ENCODE data around the gene ROBO1.

ROBO1 gene

DNA sequence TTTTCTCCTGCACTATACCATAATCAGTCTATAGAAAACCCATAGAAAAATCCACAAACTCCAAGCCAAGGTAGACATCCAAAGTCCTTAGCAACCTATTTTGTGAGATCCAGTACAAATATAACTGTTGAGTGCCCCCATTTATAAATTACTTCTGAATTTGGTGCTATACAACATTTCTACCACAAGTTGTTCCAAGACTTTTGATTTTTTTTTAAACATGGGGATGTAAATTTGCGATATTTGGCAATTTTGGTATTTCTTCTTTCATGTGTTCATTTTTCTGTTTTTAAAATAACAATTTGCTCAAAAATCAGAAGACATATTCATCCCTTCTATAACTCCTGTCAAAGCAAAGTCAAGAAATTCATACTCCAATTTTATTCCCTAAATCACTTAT, 763.8 kb downstream of the ROBO1 start:
- peaks cover 19% of the 10 kb centered on the region for H3K4me1 ChIP-seq (ENCODE audit: control insufficient read depth, insufficient read depth, low read length)
- no peak overlapping the region for H3K9ac ChIP-seq (ENCODE audit: low read depth, low read length)
- H3K36me3 ChIP-seq (ENCODE audit: insufficient read depth, low read length): no peaks in the 10 kb centered on the region
- no peak overlapping the region for H3K4me2 ChIP-seq (ENCODE audit: low read length)
- no peak overlapping the region for H3K4me3 ChIP-seq (ENCODE audit: low read length)
- no peaks in the 10 kb centered on the region for H3K27me3 ChIP-seq (ENCODE audit: control insufficient read depth, insufficient read depth, low read length)
- H3K9me3 ChIP-seq (replicated peaks; ENCODE audit: low read length): no peaks in the 10 kb centered on the region

DNA sequence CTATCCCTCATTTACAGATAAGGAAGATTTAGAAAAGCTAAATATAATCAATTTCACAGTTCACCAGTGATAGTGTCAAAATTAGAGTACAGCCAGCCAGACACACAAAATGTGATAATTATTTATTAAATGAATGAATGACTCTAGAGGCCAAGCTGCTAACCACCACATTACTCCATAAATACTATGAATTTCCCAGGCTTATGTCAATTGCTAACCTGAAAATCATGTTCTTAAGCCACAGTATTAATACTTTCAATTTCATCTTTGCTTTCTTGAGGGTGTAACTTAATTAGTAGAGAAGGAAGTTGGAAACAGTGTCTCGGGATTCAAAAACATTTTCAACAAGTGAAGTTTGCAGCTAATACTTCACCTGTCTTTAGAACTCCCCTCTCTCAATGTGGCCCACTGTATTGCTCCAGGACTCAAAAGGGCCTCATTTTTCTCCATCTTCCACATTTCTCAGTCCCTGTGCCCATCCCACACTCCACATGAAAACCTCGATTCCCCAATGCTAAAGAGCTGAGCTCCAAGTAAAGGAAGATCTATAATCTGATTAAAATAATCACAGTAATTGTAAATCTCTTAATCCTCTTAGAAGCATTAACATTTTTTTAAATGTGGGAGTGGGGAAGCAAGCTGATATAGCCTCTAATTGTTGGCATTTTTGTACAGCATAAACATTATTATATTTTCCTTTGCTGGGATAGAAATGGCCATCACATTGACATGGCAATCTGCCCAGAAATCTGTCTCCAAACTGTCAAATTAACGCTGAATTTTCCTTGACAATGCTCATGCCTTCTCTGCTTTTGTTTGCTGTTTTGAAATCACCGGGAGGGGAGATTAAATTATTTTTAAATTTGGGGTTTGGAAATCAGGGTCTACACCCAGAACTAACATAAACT, 765.1 kb downstream of the ROBO1 start:
- Histone ChIP-seq H3K4me1 (ENCODE audit: control insufficient read depth, insufficient read depth, low read length) (peaks cover 19% of the 10 kb centered on the region), H3K27me3 (ENCODE audit: control insufficient read depth, insufficient read depth, low read length) (no peaks in the 10 kb centered on the region), H3K4me2 (ENCODE audit: low read length) (no peak overlapping the region), H3K4me3 (ENCODE audit: low read length) (no peak overlapping the region), H3K9ac (ENCODE audit: low read depth, low read length) (no peak overlapping the region), H3K36me3 (ENCODE audit: insufficient read depth, low read length) (no peaks in the 10 kb centered on the region), H3K9me3 (replicated peaks; ENCODE audit: low read length) (no peaks in the 10 kb centered on the region)

DNA sequence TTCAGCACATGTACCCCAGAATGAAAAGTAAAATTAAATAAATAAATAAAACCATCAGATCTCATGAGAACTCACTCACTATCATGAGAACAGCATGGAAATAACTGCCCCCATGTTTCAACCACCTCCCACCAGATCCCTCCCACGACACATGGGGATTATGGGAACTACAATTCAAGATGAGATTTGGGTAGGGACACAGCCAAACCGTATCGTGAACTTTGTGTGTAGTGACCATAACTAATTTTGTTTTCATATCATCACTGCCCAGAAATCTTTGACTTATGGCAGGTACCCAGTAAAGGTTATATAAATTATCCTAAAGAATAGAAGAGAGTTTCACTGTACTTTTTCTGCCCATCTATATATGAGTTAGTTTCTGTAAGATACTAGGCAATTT, 766.5 kb downstream of the ROBO1 start:
- no peaks in the 10 kb centered on the region for H3K9me3 ChIP-seq (replicated peaks; ENCODE audit: low read length)
- H3K4me1 ChIP-seq (ENCODE audit: control insufficient read depth, insufficient read depth, low read length): peaks cover 19% of the 10 kb centered on the region
- H3K4me2 ChIP-seq (ENCODE audit: low read length): no peak overlapping the region
- H3K9ac ChIP-seq (ENCODE audit: low read depth, low read length): no peak overlapping the region
- H3K4me3 ChIP-seq (ENCODE audit: low read length): no peak overlapping the region
- H3K36me3 ChIP-seq (ENCODE audit: insufficient read depth, low read length): no peaks in the 10 kb centered on the region
- H3K27me3 ChIP-seq (ENCODE audit: control insufficient read depth, insufficient read depth, low read length): no peaks in the 10 kb centered on the region

DNA sequence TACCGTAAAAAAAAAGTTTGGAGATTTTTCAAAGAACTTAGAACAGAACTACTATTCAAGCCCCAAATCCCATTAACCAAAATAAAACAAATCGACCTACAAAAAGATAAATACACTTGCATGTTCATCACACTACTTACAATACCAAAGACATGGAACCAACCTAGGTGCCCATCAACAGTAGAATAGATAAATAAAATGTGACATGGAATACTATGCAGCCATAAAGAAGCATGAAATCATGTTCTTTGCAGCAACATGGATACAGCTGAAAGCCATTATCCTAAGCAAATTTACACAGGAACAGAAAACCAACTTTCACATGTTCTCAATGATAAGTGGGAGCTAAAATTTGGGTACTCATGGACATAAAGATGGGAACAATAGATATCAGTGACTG, 768.7 kb downstream of the ROBO1 start:
- no peak overlapping the region for H3K4me3 ChIP-seq (ENCODE audit: low read length)
- no peaks in the 10 kb centered on the region for H3K9me3 ChIP-seq (replicated peaks; ENCODE audit: low read length)
- no peaks in the 10 kb centered on the region for H3K36me3 ChIP-seq (ENCODE audit: insufficient read depth, low read length)
- H3K27me3 ChIP-seq (ENCODE audit: control insufficient read depth, insufficient read depth, low read length): no peaks in the 10 kb centered on the region
- H3K4me2 ChIP-seq (ENCODE audit: low read length): no peak overlapping the region
- H3K9ac ChIP-seq (ENCODE audit: low read depth, low read length): no peak overlapping the region
- peaks cover 9% of the 10 kb centered on the region for H3K4me1 ChIP-seq (ENCODE audit: control insufficient read depth, insufficient read depth, low read length)

DNA sequence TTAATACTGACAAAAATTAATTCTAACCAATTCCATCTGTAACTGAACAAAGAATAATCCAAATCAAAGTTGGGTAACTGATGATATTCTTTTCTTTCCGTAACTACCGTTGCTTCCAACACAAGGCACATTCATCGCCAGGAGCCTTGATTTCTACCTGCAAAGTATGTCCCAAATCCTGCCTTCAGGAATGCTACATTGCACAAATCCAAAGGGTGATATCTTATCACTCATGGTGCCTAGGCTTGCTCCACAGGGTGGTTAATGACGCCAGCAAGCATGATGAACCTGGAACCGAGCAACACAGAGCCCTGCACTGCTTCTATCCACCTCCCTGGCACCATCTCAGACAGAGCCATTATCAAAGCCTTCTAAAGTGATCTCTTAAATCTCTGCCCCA, 772.7 kb downstream of the ROBO1 start:
- Histone ChIP-seq H3K4me3 (ENCODE audit: low read length) (no peak overlapping the region), H3K27me3 (ENCODE audit: control insufficient read depth, insufficient read depth, low read length) (no peaks in the 10 kb centered on the region), H3K4me2 (ENCODE audit: low read length) (peak overlapping the region; percentile 38), H3K36me3 (ENCODE audit: insufficient read depth, low read length) (no peaks in the 10 kb centered on the region), H3K4me1 (ENCODE audit: control insufficient read depth, insufficient read depth, low read length) (peaks cover 13% of the 10 kb centered on the region), H3K9me3 (replicated peaks; ENCODE audit: low read length) (no peaks in the 10 kb centered on the region), H3K9ac (ENCODE audit: low read depth, low read length) (no peak overlapping the region)

DNA sequence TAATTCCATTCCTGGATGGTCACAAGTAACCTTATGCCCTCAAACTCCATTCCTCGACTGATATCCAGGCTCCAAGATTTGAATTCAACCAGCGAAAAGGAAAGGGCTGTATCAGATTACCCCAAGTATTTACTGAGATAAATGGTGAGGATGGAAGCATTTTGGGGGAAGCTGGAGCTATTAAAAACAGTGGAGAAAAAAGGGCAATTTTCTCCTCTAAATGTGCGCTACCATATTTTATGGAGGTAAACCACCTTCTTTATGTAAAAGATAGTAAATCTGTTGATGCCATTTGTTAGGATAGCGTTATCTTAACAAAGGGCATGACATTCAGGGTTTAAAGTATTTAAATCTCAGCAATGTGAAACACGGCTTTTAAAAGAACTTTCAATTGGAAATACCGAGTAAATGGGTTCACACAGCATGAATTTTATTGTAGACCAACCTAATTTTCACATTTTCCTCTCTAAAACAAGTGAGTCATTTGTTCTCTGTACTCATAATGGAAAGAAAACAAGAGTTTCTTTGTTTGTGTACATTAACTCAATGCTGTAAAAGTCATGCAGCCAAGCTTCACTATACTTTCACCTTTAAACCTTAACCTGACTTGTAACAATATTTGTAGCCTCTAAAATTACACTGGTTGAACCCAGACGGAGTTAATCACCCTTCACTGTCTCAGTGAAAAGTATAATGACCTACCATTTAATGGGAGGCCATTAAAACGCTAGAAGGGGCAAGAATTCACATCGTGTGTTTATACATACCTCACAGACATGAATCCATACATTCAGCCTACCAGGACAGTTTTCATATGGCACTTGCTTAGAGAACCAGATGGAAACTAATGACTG, 773.4 kb downstream of the ROBO1 start:
- Histone ChIP-seq H3K27me3 (ENCODE audit: control insufficient read depth, insufficient read depth, low read length) (no peaks in the 10 kb centered on the region), H3K4me3 (ENCODE audit: low read length) (no peak overlapping the region), H3K36me3 (ENCODE audit: insufficient read depth, low read length) (no peaks in the 10 kb centered on the region), H3K4me1 (ENCODE audit: control insufficient read depth, insufficient read depth, low read length) (peaks cover 13% of the 10 kb centered on the region), H3K9ac (ENCODE audit: low read depth, low read length) (no peak overlapping the region), H3K9me3 (replicated peaks; ENCODE audit: low read length) (no peaks in the 10 kb centered on the region), H3K4me2 (ENCODE audit: low read length) (peak overlapping the region; percentile 38)

DNA sequence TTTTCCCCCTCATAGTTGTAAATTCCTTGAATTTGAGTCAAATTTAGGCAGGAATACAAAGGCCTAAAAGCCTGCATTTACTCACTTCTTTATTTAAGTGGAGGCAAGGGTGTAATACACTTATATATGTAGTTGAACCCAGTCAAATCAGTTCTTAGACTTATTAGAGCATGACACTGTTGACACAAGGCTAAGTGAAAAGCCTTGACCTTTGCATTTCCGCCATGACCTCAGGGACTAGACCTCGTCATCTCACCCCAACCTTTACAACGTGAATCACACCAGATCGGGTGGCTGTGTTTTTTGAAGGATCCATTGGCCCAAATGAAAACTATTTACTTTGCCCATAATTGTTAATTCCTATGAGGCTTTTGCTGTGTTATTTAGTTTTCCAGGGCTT, 774.4 kb downstream of the ROBO1 start:
- Histone ChIP-seq H3K36me3 (ENCODE audit: insufficient read depth, low read length) (no peaks in the 10 kb centered on the region), H3K4me3 (ENCODE audit: low read length) (no peak overlapping the region), H3K4me1 (ENCODE audit: control insufficient read depth, insufficient read depth, low read length) (peaks cover 17% of the 10 kb centered on the region), H3K9me3 (replicated peaks; ENCODE audit: low read length) (no peaks in the 10 kb centered on the region), H3K4me2 (ENCODE audit: low read length) (no peak overlapping the region), H3K9ac (ENCODE audit: low read depth, low read length) (no peak overlapping the region), H3K27me3 (ENCODE audit: control insufficient read depth, insufficient read depth, low read length) (no peaks in the 10 kb centered on the region)

DNA sequence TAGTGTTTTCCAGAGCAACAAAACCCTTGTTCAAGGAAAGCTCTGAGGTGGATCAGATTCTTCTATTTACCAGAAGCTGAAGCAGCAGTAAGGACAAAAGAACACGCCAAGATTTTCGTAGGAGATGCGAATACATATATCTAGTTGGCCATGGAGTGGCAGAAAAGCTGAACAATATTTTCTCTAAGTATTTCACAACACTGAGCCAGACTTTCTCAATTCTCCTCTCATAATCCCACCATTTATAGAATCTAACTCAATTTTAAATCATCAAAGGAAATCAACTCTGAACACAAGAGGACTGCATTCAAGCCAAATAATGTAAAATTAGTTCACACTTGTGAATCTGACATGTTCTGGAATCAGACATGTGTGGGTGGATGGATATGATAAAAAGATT, 775.0 kb downstream of the ROBO1 start:
- no peaks in the 10 kb centered on the region for H3K27me3 ChIP-seq (ENCODE audit: control insufficient read depth, insufficient read depth, low read length)
- H3K4me1 ChIP-seq (ENCODE audit: control insufficient read depth, insufficient read depth, low read length): peaks cover 17% of the 10 kb centered on the region
- H3K4me3 ChIP-seq (ENCODE audit: low read length): no peak overlapping the region
- no peak overlapping the region for H3K9ac ChIP-seq (ENCODE audit: low read depth, low read length)
- no peaks in the 10 kb centered on the region for H3K9me3 ChIP-seq (replicated peaks; ENCODE audit: low read length)
- no peaks in the 10 kb centered on the region for H3K36me3 ChIP-seq (ENCODE audit: insufficient read depth, low read length)
- H3K4me2 ChIP-seq (ENCODE audit: low read length): no peak overlapping the region

DNA sequence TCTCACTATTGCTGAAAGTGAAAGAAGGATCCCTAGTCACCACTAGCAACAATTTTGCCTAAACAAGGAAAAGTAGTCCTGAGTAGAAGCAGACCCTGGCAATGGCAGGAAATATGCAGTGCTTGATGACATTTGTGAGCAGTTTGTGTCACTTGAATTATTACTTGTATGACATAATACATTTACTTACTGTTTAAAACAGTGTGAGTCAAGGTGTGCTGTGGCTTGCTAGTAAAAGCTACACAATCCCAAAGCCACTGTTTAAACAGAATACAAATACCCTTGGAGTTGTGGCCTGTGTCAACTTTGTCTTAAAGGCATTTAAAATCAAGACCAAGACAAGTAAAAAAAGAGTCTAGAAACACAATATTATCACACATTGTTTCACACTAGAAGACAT, 775.4 kb downstream of the ROBO1 start:
- Histone ChIP-seq H3K27me3 (ENCODE audit: control insufficient read depth, insufficient read depth, low read length) (no peaks in the 10 kb centered on the region), H3K9ac (ENCODE audit: low read depth, low read length) (no peak overlapping the region), H3K4me2 (ENCODE audit: low read length) (no peak overlapping the region), H3K9me3 (replicated peaks; ENCODE audit: low read length) (no peaks in the 10 kb centered on the region), H3K4me3 (ENCODE audit: low read length) (no peak overlapping the region), H3K36me3 (ENCODE audit: insufficient read depth, low read length) (no peaks in the 10 kb centered on the region), H3K4me1 (ENCODE audit: control insufficient read depth, insufficient read depth, low read length) (peaks cover 17% of the 10 kb centered on the region)

DNA sequence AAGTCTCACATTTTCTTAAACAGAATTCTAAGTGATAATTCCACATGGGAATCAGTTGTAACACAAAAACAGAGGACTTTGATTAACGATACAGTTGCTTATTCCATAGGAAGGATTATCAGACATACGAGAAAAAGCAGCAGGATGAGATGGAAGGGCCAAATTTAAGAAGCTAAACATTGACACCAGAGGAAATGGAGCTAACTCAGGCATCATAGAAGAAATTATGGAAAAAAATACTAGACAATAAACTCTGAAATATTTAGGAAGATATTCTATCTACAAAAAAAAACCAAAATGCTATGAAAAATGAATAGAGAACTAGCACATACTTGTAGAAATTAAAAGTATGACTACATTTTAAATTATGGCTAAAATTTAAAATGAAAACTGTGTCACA, 776.1 kb downstream of the ROBO1 start:
- H3K9ac ChIP-seq (ENCODE audit: low read depth, low read length): no peak overlapping the region
- H3K4me3 ChIP-seq (ENCODE audit: low read length): no peak overlapping the region
- no peaks in the 10 kb centered on the region for H3K9me3 ChIP-seq (replicated peaks; ENCODE audit: low read length)
- H3K4me1 ChIP-seq (ENCODE audit: control insufficient read depth, insufficient read depth, low read length): peaks cover 17% of the 10 kb centered on the region
- no peaks in the 10 kb centered on the region for H3K36me3 ChIP-seq (ENCODE audit: insufficient read depth, low read length)
- no peak overlapping the region for H3K4me2 ChIP-seq (ENCODE audit: low read length)
- no peaks in the 10 kb centered on the region for H3K27me3 ChIP-seq (ENCODE audit: control insufficient read depth, insufficient read depth, low read length)

DNA sequence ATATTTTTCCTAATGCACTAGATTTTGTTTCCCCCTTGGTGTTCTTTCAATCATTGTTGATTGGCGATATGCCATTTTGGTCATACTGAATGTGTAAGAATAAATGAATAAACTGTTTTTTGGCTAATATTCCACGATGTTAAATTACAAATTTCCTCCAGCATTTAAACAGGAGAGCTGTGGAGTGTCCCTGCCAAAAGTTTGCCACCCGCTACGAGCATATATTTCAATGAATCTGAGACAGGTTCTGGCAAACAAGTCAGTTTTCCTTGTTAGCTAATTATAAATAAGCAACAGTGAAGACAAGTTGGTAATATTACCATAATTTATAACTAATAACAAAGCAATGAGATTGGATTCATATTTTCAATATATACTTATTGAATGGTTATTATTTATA, 777.6 kb downstream of the ROBO1 start:
- no peak overlapping the region for H3K4me3 ChIP-seq (ENCODE audit: low read length)
- H3K36me3 ChIP-seq (ENCODE audit: insufficient read depth, low read length): no peaks in the 10 kb centered on the region
- H3K4me1 ChIP-seq (ENCODE audit: control insufficient read depth, insufficient read depth, low read length): peaks cover 17% of the 10 kb centered on the region
- H3K27me3 ChIP-seq (ENCODE audit: control insufficient read depth, insufficient read depth, low read length): no peaks in the 10 kb centered on the region
- no peaks in the 10 kb centered on the region for H3K9me3 ChIP-seq (replicated peaks; ENCODE audit: low read length)
- no peak overlapping the region for H3K9ac ChIP-seq (ENCODE audit: low read depth, low read length)
- no peak overlapping the region for H3K4me2 ChIP-seq (ENCODE audit: low read length)
